Lung (tissue), 12 donors: ENCODE data around the gene PLA2G5. TPM values are rescaled to one million over a fixed set of nuclear protein-coding genes. Genes with fewer than 3 reads are reported as not detected.
"Not testable (repeated sequence)": the region's sequence is repeated elsewhere in the genome, so short reads cannot be mapped to it uniquely, and the experiment has no call there.

ENCODE experiments used
- ATAC-seq: fragments of 200-7000 bp; cut with Tn5 transposase; one replicate; pipeline ENCODE4 v1.9.1; 2020; ENCODE audit warnings: moderate number of reproducible peaks; ENCODE audit not compliant: insufficient read depth, low FRiP score
- DNase-seq, 3 donors: peaks; one replicate each; pipeline ENCODE4 v3.0.0-alpha.2; 2013 to 2017
- H3K27ac ChIP-seq, 2 donors: one replicate each; pipeline ENCODE4 v1.5.1; 2013; ENCODE audit warnings: mild to moderate bottlenecking in 2 of 2, moderate library complexity in 2 of 2, control low read depth in 1 of 2, inconsistent platforms in 1 of 2, low read depth in 1 of 2, low read length in 1 of 2
- H3K27me3 ChIP-seq, 3 donors: one replicate each; pipeline ENCODE4 v1.5.1; 2013; ENCODE audit warnings: low read length in 2 of 3; ENCODE audit not compliant: control insufficient read depth in 3 of 3, insufficient read depth in 3 of 3
- H3K36me3 ChIP-seq, 4 donors: one replicate each; pipeline ENCODE4 v1.5.1; 2013; ENCODE audit warnings: low read length in 4 of 4, mild to moderate bottlenecking in 1 of 4, moderate library complexity in 1 of 4; ENCODE audit not compliant: control insufficient read depth in 4 of 4, insufficient read depth in 4 of 4
- H3K4me1 ChIP-seq, 5 donors: one replicate each; pipeline ENCODE4 v1.5.1; 2013; ENCODE audit warnings: low read length in 5 of 5, mild to moderate bottlenecking in 2 of 5, moderate library complexity in 1 of 5; ENCODE audit not compliant: control insufficient read depth in 5 of 5, insufficient read depth in 5 of 5
- H3K4me3 ChIP-seq: one replicate; pipeline ENCODE4 v1.5.1; 2013; ENCODE audit warnings: mild to moderate bottlenecking, control low read depth, moderate library complexity
- H3K9ac ChIP-seq, 2 donors: one replicate each; pipeline ENCODE4 v1.5.1; 2013; ENCODE audit warnings: low read length in 2 of 2, control low read depth in 1 of 2; ENCODE audit not compliant: insufficient read depth in 1 of 2
- H3K9me3 ChIP-seq, 4 donors: one replicate each; pipeline ENCODE4 v1.5.1; 2013; ENCODE audit warnings: low read length in 3 of 4, mild to moderate bottlenecking in 1 of 4, moderate library complexity in 1 of 4; ENCODE audit not compliant: control insufficient read depth in 4 of 4, insufficient read depth in 3 of 4
- CTCF ChIP-seq: IDR thresholded peaks from 2 replicates; pipeline ENCODE4 v1.5.1; 2012; ENCODE audit warnings: mild to moderate bottlenecking; ENCODE audit errors: control extremely low read depth, extremely low read depth
- WGBS, 2 donors: extraction: QIAGEN DNeasy Blood & Tissue Kit; methylation state at CpG; one replicate each; pipeline ENCODE4 v1.1.7; 2013; 5-methylcytosine and 5-hydroxymethylcytosine counted together
- polyA plus RNA-seq, 2 donors: library from polyadenylated mRNA; stranded (reverse); fragments of 200-250 nt; gene quantifications; one replicate each; pipeline ENCODE4 v1.2.1, GENCODE V29; 2013
- total RNA-seq, 2 donors: library from RNA; depleted of rRNA in 1 of 2; stranded (reverse); fragments of >200 nt in 1 of 2; gene quantifications; one replicate each; pipeline ENCODE4 v1.2.1, GENCODE V29; 2014 to 2021
- donor health status: control.
- donor health status: control.
- donor health status: Bipolar disorder and iron deficiency.
- donor health status: healthy.
- donor health status: DM: yes; HTN: yes; CAD: no.

The PLA2G5 gene
- total and polyA plus RNA-seq, 4 donors = 1.1 to 6.5 (median 2.6) TPM

GRCh38 chr1:20126041-20126805 lies 56.2 kb downstream of the PLA2G5 start:
- no peak overlapping the region for H3K4me3 ChIP-seq
- H3K27me3 ChIP-seq = peaks cover 0 to 13% (median 3%) of the 10 kb centered on the region in 3 donors
- ATAC-seq (peak; percentile 70), DNase-seq (peak in 2 of 3 donors; percentile 6 to 40)
- WGBS, 2 donors = 57 to 79% methylated on average over 9 of the region's 9 CpGs
- no peak overlapping the region for H3K27ac ChIP-seq
- H3K4me1 ChIP-seq = peaks cover 0 to 9% (median 0%) of the 10 kb centered on the region in 5 donors
- no peak for TF ChIP-seq CTCF
- H3K9me3 ChIP-seq = no peaks in the 10 kb centered on the region
- H3K36me3 ChIP-seq = no peaks in the 10 kb centered on the region
- no peak overlapping the region for H3K9ac ChIP-seq

GRCh38 chr1:20126806-20127440 lies 56.9 kb downstream of the PLA2G5 start:
- no peak for TF ChIP-seq CTCF
- Histone ChIP-seq H3K9me3 (no peaks in the 10 kb centered on the region), H3K4me1 (peaks cover 0 to 9% (median 0%) of the 10 kb centered on the region in 5 donors), H3K36me3 (no peaks in the 10 kb centered on the region), H3K27me3 (peaks cover 0 to 6% (median 3%) of the 10 kb centered on the region in 3 donors), H3K4me3 (no peak overlapping the region), H3K9ac (no peak overlapping the region), H3K27ac (no peak overlapping the region)
- WGBS, 2 donors = 90 to 92% methylated on average over 10 of the region's 10 CpGs
- no peak for DNase-seq
- ATAC-seq = no peak

GRCh38 chr1:20130518-20130917 lies 60.5 kb downstream of the PLA2G5 start:
- H3K36me3 ChIP-seq, H3K27ac ChIP-seq, H3K9me3 ChIP-seq, H3K27me3 ChIP-seq, H3K4me1 ChIP-seq, H3K4me3 ChIP-seq, H3K9ac ChIP-seq, ATAC-seq, DNase-seq: not testable (repeated sequence)
- WGBS, 2 donors = 93 to 98% methylated on average over 3 of the region's 3 CpGs

GRCh38 chr1:20134995-20135394 lies 65.0 kb downstream of the PLA2G5 start:
- no peaks in the 10 kb centered on the region for H3K36me3 ChIP-seq
- H3K9ac ChIP-seq = no peak overlapping the region
- peaks cover 0 to 10% (median 0%) of the 10 kb centered on the region in 5 donors for H3K4me1 ChIP-seq
- H3K9me3 ChIP-seq = no peaks in the 10 kb centered on the region
- DNase-seq (no peak), ATAC-seq (no peak)
- no peak overlapping the region for H3K4me3 ChIP-seq
- WGBS, 2 donors = 94 to 97% methylated on average over 3 of the region's 3 CpGs
- no peak overlapping the region for H3K27ac ChIP-seq
- no peak for TF ChIP-seq CTCF
- no peaks in the 10 kb centered on the region for H3K27me3 ChIP-seq
